KMS-11 (cell line): ENCODE data around the gene C1orf35.

Source experiments
- H2AFZ ChIP-seq: fragments of 200-600 bp; sonication (generic); 2 replicates; pipeline ENCODE4 v1.6.1; 2016; ENCODE audit warnings: antibody characterized with exemption, mixed run types, low read depth
- H3K27ac ChIP-seq: fragments of 200-600 bp; sonication (generic); 2 replicates; pipeline ENCODE4 v1.6.1; 2016; ENCODE audit warnings: mild to moderate bottlenecking, mixed run types
- H3K27me3 ChIP-seq: fragments of 200-600 bp; sonication (generic); 2 replicates; pipeline ENCODE4 v1.6.1; 2017; ENCODE audit warnings: mild to moderate bottlenecking, low read depth, mixed run types, moderate library complexity; ENCODE audit not compliant: insufficient read depth
- H3K36me3 ChIP-seq: fragments of 200-600 bp; sonication (generic); 2 replicates; pipeline ENCODE4 v1.6.1; 2017; ENCODE audit warnings: mild to moderate bottlenecking, mixed run types; ENCODE audit not compliant: insufficient read depth
- H3K4me1 ChIP-seq: fragments of 200-600 bp; sonication (generic); 2 replicates; pipeline ENCODE4 v1.6.1; 2016; ENCODE audit warnings: mild to moderate bottlenecking, low read depth, mixed run types; ENCODE audit not compliant: poor library complexity, severe bottlenecking
- H3K4me2 ChIP-seq: fragments of 200-600 bp; sonication (generic); 2 replicates; pipeline ENCODE4 v1.7.0; 2016; ENCODE audit warnings: mild to moderate bottlenecking, mixed run types
- H3K4me3 ChIP-seq: fragments of 200-600 bp; sonication (generic); IDR thresholded peaks from 2 replicates; pipeline ENCODE4 v1.6.1; 2017; ENCODE audit warnings: low read depth, low read length, mixed read lengths; ENCODE audit not compliant: insufficient read depth
- H3K79me2 ChIP-seq: fragments of 200-600 bp; sonication (generic); 2 replicates; pipeline ENCODE4 v1.6.1; 2016; ENCODE audit warnings: low read depth, mixed run types; ENCODE audit not compliant: insufficient read depth
- H3K9ac ChIP-seq: fragments of 200-600 bp; sonication (generic); 2 replicates; pipeline ENCODE4 v1.6.1; 2016; ENCODE audit warnings: mild to moderate bottlenecking, mixed run types
- H4K20me1 ChIP-seq: fragments of 200-600 bp; sonication (generic); 2 replicates; pipeline ENCODE4 v1.6.1; 2016; ENCODE audit warnings: mild to moderate bottlenecking, mixed run types; ENCODE audit not compliant: insufficient read depth
- CTCF ChIP-seq: fragments of 200-600 bp; sonication (generic); conservative IDR thresholded peaks from 2 replicates; pipeline ENCODE4 v1.6.1; 2017; ENCODE audit warnings: low read depth, mild to moderate bottlenecking, antibody characterized with exemption, low read length, moderate library complexity, mixed read lengths

C1orf35 gene

GRCh38 chr1:228088586-228089498 is 14.3 kb downstream of the C1orf35 start:
- Histone ChIP-seq H3K27me3 (no peaks in the 10 kb centered on the region), H2AFZ (no peak overlapping the region), H3K79me2 (peaks cover 100% of the 10 kb centered on the region), H3K9ac (peak overlapping the region; percentile 1; the same call in 1 of the 2 replicates), H3K4me3 (peak overlapping the region; percentile 9), H3K36me3 (peaks cover 6% of the 10 kb centered on the region; the same call in 1 of the 2 replicates), H3K4me1 (peaks cover 85% of the 10 kb centered on the region), H3K4me2 (peak overlapping the region; percentile 99), H4K20me1 (peaks cover 98% of the 10 kb centered on the region), H3K27ac (peak overlapping the region; percentile 64; the same call in 1 of the 2 replicates)
- no peak for TF ChIP-seq CTCF

- Histone ChIP-seq H2AFZ (no peak overlapping the region), H3K4me2 (peak overlapping the region; percentile 99), H3K4me1 (peaks cover 85% of the 10 kb centered on the region), H3K27me3 (no peaks in the 10 kb centered on the region), H3K4me3 (no peak overlapping the region), H3K79me2 (peaks cover 100% of the 10 kb centered on the region), H3K36me3 (peaks cover 10% of the 10 kb centered on the region; the same call in 1 of the 2 replicates), H4K20me1 (peaks cover 94% of the 10 kb centered on the region), H3K27ac (peak overlapping the region; percentile 64; the same call in 1 of the 2 replicates), H3K9ac (no peak overlapping the region)
- no peak for TF ChIP-seq CTCF
Observed at GRCh38 chr1:228087771-228088251, 15.3 kb downstream of the C1orf35 start.

- H3K9ac ChIP-seq: peak overlapping the region; percentile 99; the same call in 1 of the 2 replicates
- peaks cover 73% of the 10 kb centered on the region for H3K4me1 ChIP-seq
- peaks cover 100% of the 10 kb centered on the region for H3K79me2 ChIP-seq
- peaks cover 70% of the 10 kb centered on the region for H4K20me1 ChIP-seq
- peak overlapping the region; percentile 99 for H3K4me2 ChIP-seq
- no peaks in the 10 kb centered on the region for H3K27me3 ChIP-seq
- peaks cover 7% of the 10 kb centered on the region; the same call in 1 of the 2 replicates for H3K36me3 ChIP-seq
- no peak overlapping the region for H2AFZ ChIP-seq
- no peak for TF ChIP-seq CTCF
- peak overlapping the region; percentile 92; the same call in 1 of the 2 replicates for H3K27ac ChIP-seq
- H3K4me3 ChIP-seq: peak overlapping the region; percentile 16
Observed at GRCh38 chr1:228085287-228085951, 17.7 kb downstream of the C1orf35 start.

GRCh38 chr1:228084797-228085196 is 18.3 kb downstream of the C1orf35 start:
- TF ChIP-seq CTCF: no peak
- H3K27ac ChIP-seq: peak overlapping the region; percentile 92; the same call in 1 of the 2 replicates
- peak overlapping the region; percentile 16 for H3K4me3 ChIP-seq
- peaks cover 70% of the 10 kb centered on the region for H3K4me1 ChIP-seq
- peak overlapping the region; percentile 99 for H3K4me2 ChIP-seq
- H3K79me2 ChIP-seq: peaks cover 100% of the 10 kb centered on the region
- H3K9ac ChIP-seq: peak overlapping the region; percentile 99; the same call in 1 of the 2 replicates
- H4K20me1 ChIP-seq: peaks cover 64% of the 10 kb centered on the region
- peaks cover 7% of the 10 kb centered on the region; the same call in 1 of the 2 replicates for H3K36me3 ChIP-seq
- no peak overlapping the region for H2AFZ ChIP-seq
- no peaks in the 10 kb centered on the region for H3K27me3 ChIP-seq
